GM11168 (cell line): ENCODE results near the gene GOLPH3L.
"Not testable (repeated sequence)": the region's sequence is repeated elsewhere in the genome, so short reads cannot be mapped to it uniquely, and the experiment has no call there.

Source experiments
- in situ Hi-C: fragments of 300-500 bp; cut with MboI; formaldehyde crosslinking; loops from one replicate; pipeline ENCODE4 v1.12.0; 2022; ENCODE audit warnings: low sequenced_read_pairs; ENCODE audit not compliant: unreplicated experiment

GOLPH3L gene

DNA sequence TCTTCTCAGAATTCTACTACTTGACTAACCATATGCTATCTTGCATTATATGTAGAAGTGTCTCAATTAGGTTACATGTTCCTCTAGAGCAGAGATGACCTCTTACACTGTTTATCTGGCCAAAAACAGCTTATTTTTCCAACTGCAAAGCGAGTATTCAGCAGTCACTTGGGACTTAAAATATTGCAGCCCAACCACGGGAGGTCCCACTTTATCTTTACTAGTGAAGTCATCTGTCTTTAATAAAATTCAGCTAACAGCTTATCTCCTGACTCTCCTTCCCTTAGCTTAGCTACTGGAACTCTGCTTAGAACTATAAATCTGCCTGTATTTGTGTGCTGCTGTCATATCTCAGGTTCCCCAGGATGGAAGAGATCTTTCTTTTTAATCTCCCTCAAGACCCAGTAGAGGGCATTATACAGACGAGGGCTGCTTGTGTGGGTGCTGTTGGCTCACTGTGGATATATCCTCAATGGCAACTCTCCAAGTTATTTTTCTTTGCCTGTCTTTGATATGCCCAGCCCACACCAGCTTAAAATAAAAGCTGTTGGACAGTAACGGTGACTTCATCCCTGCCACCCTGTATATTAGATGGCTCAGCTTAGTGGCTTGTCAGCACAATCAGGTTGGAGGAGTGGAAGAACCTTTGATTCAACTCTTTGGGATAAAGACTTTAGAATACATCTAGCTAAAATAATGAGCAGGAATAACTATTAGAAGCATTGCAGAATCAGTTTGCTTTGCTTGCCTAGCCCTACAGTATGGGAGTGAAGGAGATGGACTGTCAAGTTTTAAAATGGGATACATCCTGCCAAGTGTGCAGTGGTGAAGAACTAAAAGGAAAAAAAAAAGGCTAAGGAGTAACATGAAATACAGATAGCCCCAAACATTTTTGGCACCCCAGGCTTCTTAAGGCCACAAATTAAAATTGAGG, 77.1 kb downstream of the GOLPH3L start:
- in situ Hi-C loops, result no loop called here

DNA sequence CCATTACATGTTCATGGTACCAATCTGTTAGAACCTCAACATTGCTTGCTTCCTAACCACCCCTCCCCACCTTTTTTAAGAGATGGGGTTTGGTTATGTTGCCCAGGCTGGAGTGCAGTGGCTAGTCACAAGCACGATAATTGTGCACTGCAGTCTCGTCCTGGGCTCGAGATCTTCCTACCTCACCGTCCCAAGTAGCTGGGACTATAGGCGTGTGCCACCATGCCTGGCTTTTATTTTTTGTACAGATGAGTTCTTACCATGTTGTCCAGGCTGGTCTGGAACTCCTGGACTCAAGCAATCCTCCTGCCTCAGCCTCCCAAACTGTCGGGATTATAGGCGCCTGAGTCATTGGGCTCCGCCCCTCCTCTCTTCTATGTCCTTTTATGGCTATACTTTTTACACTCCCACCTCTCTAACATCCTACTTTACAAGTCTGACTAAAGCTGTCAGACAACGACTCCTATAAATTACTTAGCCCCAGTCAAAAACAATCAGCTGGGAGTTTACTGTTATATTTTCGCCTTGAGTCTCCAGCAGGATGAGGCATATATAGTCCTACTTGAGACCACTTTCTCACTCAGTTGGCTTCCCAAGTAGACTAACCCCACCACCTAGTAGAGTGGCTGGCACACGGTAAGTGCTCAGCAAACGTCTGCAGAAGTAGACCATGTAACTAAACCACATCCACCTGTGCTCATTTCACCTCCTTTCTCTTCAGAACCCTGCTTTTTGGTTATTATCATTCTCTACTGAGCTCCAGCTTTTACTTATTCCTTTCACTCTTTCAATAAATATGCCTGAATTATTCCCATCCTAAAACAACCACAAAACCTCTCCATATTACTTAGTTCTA, 81.4 kb downstream of the GOLPH3L start:
- in situ Hi-C loops, result no loop called here

DNA sequence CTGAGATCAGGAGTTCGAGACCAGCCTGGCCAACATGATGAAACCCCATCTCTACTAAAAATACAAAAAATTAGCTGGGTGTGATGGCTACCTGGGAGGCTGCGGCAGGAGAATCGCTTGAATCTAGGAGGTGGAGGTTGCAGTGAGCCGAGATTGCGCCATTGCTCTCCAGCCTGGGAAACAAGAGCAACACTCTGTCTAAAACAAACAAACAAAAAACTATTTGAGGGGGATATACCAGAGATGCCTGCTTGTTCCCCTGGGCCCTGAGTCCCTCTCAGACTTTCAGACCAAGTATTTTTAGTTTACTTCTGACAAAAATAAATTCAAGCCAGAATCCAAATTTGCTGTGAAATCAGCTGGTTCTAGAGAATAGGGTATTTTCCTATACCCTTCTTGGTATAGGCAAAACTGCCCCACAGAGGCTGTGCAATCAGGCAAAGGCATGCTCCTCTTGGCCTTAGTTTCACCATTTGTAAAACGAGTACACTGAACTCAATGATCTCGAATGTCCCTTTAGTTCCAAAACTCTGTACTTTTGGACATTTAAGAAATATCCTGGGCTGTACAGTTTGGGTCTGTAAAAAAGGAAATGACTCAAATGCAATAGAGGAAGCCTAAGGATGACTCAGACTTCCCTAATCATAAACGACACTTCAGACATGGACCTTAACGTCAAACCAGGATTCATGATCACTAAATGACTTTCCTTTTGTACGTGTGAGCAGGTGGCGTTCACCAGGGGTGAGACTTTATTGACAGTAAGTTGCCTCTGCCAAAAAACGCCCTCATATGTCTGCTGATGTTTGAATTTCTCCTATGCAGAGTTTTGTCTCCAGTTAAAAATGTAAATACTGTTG, 83.7 kb downstream of the GOLPH3L start:
- in situ Hi-C loops, result no loop called here

DNA sequence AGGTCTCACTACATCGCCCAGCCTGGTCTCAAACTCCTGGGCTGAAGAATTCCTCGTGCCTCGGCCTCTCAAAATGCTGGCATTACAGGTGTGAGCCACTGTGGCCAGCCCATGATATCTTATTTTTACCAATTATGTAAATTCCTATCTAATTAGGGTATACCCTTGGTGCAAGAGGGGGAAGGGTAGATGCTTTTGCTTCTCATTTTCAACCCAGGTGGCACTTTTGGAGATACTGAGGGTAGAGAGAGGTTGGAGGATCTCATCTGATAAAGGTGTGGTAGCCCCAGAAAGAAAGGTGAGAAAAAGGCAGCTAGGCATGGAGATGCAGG, 85.0 kb downstream of the GOLPH3L start:
- in situ Hi-C loops, result no loop called here

DNA sequence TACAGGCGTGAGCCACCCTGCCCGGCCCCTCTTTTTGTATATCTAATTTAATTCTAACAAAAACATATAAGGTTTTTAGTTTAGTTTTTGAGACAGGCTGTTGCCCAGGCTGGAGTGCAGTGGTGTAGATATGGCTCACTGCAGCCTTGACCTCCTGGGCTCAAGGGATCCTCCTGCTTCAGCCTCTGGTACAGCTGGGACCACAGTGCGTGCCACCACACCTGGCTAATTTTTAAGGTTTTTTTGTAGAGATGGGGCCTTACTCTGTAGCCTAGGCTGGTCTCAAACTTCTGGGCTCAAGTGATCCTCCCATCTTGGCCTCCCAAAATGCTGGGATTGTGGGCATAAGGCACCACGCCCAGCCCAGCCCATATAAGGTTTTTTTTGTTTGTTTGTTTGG, 86.4 kb downstream of the GOLPH3L start:
- in situ Hi-C loops, result no loop called here

DNA sequence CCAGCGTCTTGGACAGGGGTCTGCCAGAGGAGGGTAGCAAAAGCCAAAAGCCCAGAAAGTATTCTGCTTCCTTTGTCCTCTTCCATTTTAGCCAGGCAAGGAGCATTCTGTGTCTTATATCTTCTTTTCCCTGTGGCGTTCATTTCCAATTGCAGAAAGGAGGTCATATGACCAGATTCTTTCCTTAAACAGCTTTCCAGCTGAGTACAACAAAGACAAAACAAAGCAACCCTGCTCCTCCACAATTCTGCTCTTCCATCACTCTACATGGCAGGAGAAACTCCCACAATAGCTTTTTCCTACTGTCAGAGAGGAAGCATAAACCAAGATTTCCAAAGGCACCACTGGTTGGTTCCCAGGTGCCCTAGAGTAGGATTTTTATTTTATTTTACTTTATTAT, 87.2 kb downstream of the GOLPH3L start:
- in situ Hi-C loops, result loop anchor here (5.0 kb wide), 1 partner anchor 42 kb away; no protein-coding TSS in a partner anchor

DNA sequence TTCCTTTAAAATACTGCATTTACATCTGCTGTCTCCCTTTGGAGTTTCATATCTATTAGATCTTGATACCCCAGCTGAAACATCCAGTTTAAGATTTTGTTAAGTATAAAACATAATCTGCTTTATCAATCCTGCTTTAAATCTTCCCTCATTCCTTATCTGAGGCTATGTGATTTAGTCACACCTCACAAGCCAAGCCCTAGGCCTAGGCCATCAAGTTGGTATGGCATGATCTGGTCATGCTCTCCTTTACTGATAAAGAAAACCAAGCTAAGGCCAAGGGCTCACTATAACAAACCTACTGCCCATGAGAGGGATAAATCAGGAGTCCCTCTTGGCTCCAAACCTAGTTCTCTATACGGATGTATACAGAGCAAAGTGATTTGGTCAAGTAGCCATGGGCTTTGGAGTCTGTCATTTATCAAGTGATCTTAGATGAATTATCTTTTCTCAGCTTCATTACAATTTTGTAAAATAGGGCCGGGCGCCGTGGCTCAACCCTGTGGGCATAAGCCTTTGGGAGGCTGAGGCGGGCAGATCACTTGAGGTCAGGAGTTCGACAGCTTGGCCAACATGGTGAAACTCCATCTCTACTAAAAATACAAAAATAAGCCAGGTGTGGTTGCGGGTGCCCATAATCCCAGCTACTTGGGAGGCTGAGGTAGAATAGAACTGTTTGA, 90.4 kb downstream of the GOLPH3L start:
- in situ Hi-C loops, result loop anchor here (5.0 kb wide), 1 partner anchor 39 kb away; no protein-coding TSS in a partner anchor

DNA sequence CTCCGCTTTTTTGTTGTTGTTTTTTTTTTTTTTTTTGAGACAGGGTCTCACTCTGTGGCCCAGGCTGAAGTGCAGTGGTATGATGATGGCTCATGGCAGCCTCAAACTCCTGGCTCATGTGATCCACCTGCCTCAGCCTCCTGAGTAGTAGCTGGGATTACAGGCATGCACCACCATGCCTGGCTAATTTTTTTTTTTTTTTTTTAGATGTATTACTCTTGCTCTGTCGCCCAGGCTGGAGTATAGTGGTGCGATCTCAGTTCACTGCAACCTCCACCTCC, 91.6 kb downstream of the GOLPH3L start:
- in situ Hi-C loops, result loop anchor here (5.0 kb wide), 1 partner anchor 38 kb away; no protein-coding TSS in a partner anchor

DNA sequence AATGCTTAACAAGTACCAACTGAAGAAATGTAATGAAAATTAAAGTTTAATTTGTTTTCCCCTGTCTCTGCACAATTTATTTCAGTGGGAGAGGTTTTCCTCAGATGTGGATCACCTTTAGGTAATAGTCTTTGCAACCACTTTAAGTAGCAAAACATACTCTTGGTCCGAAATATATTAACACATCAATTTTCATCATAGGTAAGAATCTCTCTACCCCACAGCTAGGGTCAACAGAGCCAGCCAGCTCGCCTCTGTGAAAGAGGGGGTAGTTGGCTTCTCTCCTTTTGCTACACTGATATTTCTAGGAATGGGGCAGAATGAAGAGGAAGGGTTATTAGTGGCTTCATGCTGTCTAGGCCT, 92.7 kb downstream of the GOLPH3L start:
- in situ Hi-C loops, result no loop called here

DNA sequence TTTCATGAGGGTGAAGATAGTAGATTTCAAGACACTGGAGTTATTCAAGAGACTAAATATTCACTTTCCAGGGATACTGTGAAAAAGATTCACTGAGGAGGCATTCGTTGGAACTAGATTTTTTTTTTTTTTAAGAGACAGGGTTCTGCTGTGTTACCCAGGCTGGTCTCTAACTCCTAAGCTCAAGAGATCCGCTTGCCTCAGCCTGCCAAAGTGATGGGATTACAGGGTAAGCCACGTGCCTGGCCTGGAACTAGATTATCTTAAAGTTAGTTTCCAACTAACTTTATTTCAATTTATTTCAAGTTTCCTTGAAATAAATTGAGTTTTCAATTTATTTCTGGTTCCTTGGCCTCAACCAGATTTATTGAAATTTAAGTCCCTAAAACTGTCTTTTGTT, 93.2 kb downstream of the GOLPH3L start:
- in situ Hi-C loops, result no loop called here

DNA sequence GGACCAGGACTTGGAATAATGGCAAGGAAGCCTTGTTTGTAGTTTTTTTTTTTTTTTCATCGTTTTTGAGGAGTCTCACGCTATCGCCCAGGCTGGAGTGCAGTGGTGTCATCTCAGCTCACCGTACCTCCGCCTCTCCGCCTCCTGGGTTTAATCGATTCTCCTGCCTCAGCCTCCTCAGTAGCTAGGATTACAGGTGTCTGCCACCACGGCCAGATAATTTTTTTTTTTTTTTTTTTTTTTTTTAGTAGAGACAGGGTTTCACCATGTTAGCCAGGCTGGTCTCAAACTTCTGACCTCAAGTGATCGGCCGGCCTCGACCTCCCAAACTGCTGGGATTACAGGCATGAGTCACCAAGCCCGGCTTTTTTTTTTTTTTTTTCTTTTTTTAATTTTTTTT, 94.6 kb downstream of the GOLPH3L start:
- in situ Hi-C loops, result not testable (repeated sequence)

DNA sequence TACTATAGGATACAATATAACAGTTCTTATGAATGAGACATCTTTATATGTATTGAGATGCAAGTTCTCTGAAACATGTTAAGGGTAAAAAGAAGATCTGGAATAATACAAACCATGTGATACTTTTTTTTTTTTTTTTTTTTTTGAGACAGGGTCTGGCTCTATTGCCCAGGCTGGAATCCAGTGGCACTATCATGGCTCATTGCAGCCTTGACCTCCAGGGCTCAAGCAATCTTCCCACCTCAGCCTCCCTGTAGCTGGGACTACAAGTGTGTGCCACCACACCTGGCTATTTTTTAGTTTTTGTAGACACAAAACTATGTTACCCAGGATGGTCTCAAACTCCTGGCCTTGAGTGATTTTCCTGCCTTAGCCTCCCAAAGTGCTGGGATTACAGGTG, 95.4 kb downstream of the GOLPH3L start:
- in situ Hi-C loops, result no loop called here

DNA sequence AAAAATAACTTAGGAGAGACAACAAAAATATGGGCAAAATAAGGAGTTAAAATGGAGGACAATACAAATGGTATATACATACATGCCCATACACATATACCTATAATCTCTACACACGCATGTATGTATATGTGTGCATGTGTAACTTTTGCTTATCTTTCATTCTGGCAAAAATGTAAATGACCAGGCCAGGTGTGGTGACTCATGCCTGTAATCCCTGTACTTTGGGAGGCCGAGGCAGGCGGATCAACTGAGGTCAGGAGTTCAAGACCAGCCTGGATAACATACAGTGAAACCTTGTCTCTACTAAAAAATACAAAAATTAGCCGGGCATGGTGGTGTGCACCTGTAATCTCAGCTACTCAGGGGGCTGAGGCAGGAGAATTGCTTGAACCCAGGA, 98.6 kb downstream of the GOLPH3L start:
- in situ Hi-C loops, result not testable (repeated sequence)

DNA sequence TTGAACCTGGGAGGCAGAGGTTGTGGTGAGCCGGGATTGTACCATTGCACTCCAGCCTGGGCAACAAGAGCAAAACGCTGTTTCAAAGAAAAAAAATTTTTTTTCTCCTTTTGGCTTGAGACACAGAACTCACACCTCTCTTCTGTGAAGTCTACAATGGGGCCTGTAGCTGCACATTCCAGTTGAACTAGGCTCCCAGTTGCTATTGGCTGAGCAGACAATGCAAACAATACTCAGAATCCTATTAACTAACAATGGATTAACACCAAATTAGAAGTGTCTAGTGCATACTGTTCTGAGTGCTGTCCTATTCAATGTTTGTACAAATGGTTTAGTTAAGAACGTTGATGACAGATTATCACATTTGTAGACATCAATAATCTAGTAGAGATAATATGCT, 100.0 kb downstream of the GOLPH3L start:
- in situ Hi-C loops, result no loop called here
